GM12865 (cell line): Measurements from ENCODE around the gene REST.
"Not testable (repeated sequence)": the region's sequence is repeated elsewhere in the genome, so short reads cannot be mapped to it uniquely, and the experiment has no call there.

Source experiments
- DNase-seq: peaks from one replicate; pipeline ENCODE4 v3.0.0; 2010; ENCODE audit warnings: low read depth
- H3K4me3 ChIP-seq: 2 replicates; pipeline ENCODE4 v1.5.1; 2011; ENCODE audit warnings: mild to moderate bottlenecking, low read depth, low read length, control low read depth
- CTCF ChIP-seq: IDR thresholded peaks from 2 replicates; pipeline ENCODE4 v1.5.1; 2011; ENCODE audit warnings: low read length, control low read depth, low read depth, inconsistent platforms; ENCODE audit not compliant: insufficient read depth; ENCODE audit errors: missing control alignments

The REST gene

GRCh38 chr4:56874166-56874565 is 33.5 kb upstream of the REST start:
- no peak for DNase-seq
- TF ChIP-seq CTCF, result no peak
- no peak overlapping the region for H3K4me3 ChIP-seq

DNA sequence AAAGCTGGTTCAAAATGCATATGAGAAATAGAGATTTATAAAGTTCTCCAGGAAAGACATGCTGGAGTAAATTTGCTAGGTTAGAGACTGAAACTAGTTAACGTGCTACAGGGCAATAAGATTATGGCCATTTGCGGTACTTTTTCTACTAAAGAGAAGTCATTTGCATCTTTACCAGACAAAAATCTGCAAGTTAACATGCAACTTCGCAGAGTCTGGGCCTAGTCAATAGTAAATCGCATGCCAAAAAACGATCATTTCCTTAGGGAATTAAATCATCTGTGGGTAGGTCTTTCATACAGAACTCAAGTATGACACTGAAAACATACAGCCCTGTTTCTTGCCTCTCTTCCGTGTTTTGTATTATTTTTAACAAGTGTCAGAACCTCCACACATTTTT is 32.8 kb upstream of the REST start:
- no peak for DNase-seq
- H3K4me3 ChIP-seq, result no peak overlapping the region
- TF ChIP-seq CTCF, result no peak

DNA sequence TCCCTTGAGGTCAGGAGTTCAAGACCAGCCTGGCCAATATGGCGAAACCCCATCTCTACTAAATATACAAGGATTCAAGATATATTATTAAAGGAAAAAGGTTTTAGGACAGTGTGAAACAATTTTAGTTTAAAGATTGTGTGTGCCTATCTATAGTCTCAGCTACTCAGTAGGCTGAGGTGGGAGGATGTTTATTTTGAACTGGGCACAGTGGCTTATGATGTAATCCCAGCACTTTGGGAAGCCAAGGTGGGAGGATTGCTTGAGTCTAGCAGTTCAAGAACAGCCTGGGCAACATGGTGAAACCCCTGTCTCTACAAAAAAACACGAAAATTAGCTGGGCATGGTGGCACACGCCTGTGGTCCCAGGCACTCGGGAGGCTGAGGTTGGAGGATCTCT is 31.4 kb upstream of the REST start:
- no peak for TF ChIP-seq CTCF
- DNase-seq, result no peak
- no peak overlapping the region for H3K4me3 ChIP-seq

DNA sequence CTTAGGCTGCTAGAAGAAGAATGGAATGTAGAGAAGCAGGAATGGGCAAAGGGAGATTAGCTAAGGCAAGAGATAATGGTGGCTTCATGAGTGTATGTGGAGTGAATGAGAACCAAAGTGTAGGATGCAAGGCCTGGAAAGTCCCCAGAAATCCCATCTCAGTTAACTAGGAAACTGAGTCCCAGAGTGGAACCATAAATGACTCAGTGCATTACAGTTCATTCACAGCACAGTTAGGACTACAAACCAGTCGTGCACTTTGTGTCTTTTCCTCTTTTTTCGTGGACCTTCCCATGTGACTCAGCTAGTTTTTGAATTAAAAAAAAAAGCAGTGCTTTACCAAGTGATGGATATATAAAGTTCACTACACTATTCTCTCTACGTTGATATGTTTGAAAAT is 27.7 kb upstream of the REST start:
- H3K4me3 ChIP-seq, result no peak overlapping the region
- no peak for TF ChIP-seq CTCF
- peak; percentile 17 for DNase-seq

GRCh38 chr4:56880572-56880971 is 27.1 kb upstream of the REST start:
- no peak for TF ChIP-seq CTCF
- DNase-seq, result no peak
- H3K4me3 ChIP-seq, result no peak overlapping the region

DNA sequence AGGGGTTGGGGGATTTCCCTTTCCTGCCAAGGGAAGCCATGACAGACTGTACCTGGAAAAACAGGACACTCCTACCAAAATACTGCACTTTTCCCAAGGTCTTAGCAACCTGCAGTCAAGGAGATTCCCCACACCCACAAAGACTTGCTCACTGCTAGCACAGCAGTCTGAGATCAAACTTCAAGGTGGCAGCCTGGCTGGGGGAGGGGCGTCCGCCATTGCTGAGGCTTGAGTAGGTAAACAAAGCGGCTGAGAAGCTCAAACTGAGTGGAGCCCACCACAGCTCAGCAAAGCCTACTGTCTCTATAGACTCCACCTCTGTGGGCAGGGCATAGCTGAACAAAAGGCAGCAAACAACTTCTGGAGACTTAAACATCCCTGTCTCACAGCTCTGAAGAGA is 23.2 kb upstream of the REST start:
- DNase-seq, H3K4me3 ChIP-seq: not testable (repeated sequence)

- TF ChIP-seq CTCF, result no peak
- no peak overlapping the region for H3K4me3 ChIP-seq
- no peak for DNase-seq
These were observed 15.0 kb upstream of the REST start for GRCh38 chr4:56892691-56893090.

GRCh38 chr4:56897842-56898241 is 9.9 kb upstream of the REST start:
- not testable (repeated sequence) for H3K4me3 ChIP-seq, DNase-seq

DNA sequence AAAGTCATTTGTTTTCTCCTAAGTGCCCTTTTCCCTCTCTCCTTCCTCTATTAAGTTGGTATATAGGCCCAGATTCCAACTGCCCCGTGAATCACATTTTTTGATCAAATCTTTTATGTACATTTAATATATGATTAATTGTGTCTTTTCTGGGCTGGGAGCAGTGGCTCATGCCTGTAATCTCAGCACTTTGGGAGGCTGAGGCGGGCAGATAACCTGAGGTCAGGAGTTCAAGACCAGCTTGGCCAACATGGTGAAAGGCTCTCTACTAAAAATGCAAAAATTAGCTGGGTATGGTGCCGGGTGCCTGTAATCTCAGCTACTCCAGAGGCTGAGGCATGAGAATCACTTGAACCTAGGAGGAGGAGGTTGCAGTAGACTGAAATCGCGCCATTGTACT is 7.5 kb upstream of the REST start:
- H3K4me3 ChIP-seq, DNase-seq: not testable (repeated sequence)
